PC-3 (cell line): ENCODE data around the gene ARL8A. TPM values are rescaled to one million over a fixed set of nuclear protein-coding genes. Genes with fewer than 3 reads are reported as not detected.

Source experiments
- ATAC-seq: fragments of 200-7000 bp; cut with Tn5 transposase; 2 replicates; pipeline ENCODE4 v1.9.1; 2020; ENCODE audit warnings: mild to moderate bottlenecking, moderate library complexity
- BruUV-seq: library from RNA; stranded (reverse); fragments of 400-500 nt; replicated peaks from 2 replicates; lab custom pipeline; 2021; lab: Mats Ljungman, UMichigan
- CTCF ChIA-PET: fragments of 300-600 bp; sonication (Branson Sonifier 250); formaldehyde crosslinking; loops from one replicate; lab custom pipeline; 2022; ENCODE audit warnings: antibody characterized with exemption; lab: Charles Lee
- POLR2A ChIA-PET: fragments of 300-600 bp; sonication (Branson Sonifier 250); formaldehyde crosslinking; loops from one replicate; lab custom pipeline; 2022; ENCODE audit warnings: antibody characterized with exemption; ENCODE audit not compliant: unreplicated experiment; lab: Charles Lee
- DNase-seq: peaks from one replicate; pipeline ENCODE4 v3.0.0-alpha.2; 2015
- H2AFZ ChIP-seq: fragments of 300-600 bp; sonication (generic); 2 replicates; pipeline ENCODE4 v1.6.0; 2016; ENCODE audit warnings: antibody characterized with exemption, low read length
- H3F3A ChIP-seq: fragments of 300-600 bp; sonication (generic); one replicate; pipeline ENCODE4 v1.6.0; 2017; ENCODE audit warnings: antibody characterized with exemption, low read length, control low read depth, mild to moderate bottlenecking; ENCODE audit not compliant: unreplicated experiment
- H3K27ac ChIP-seq: fragments of 300-600 bp; sonication (generic); 2 replicates; pipeline ENCODE4 v1.5.1; 2016; ENCODE audit warnings: mild to moderate bottlenecking, low read length
- H3K27me3 ChIP-seq: fragments of 300-600 bp; sonication (generic); 2 replicates; pipeline ENCODE4 v1.6.1; 2016; ENCODE audit warnings: low read length, mixed read lengths
- H3K36me3 ChIP-seq: fragments of 300-600 bp; sonication (generic); 2 replicates; pipeline ENCODE4 v1.6.1; 2016; ENCODE audit warnings: low read depth, mixed run types, low read length, mixed read lengths
- H3K4me1 ChIP-seq: fragments of 300-600 bp; sonication (generic); 2 replicates; pipeline ENCODE4 v1.5.1; 2016; ENCODE audit warnings: low read length; ENCODE audit not compliant: insufficient read depth
- H3K4me2 ChIP-seq: fragments of 300-600 bp; sonication (generic); 2 replicates; pipeline ENCODE4 v1.6.0; 2016; ENCODE audit warnings: low read length
- H3K4me3 ChIP-seq: fragments of 300-600 bp; sonication (generic); 2 replicates; pipeline ENCODE4 v1.5.1; 2016; ENCODE audit warnings: mild to moderate bottlenecking, low read length, mixed read lengths
- H3K79me2 ChIP-seq: fragments of 300-600 bp; sonication (generic); 2 replicates; pipeline ENCODE4 v1.6.1; 2017; ENCODE audit warnings: low read length, mixed read lengths
- H3K9ac ChIP-seq: fragments of 300-600 bp; sonication (generic); 2 replicates; pipeline ENCODE4 v1.6.0; 2016; ENCODE audit warnings: mild to moderate bottlenecking, low read length
- H3K9me2 ChIP-seq: fragments of 300-600 bp; sonication (generic); replicated peaks from 2 replicates; pipeline ENCODE4 v1.6.1; 2016; ENCODE audit warnings: mixed run types, low read length, mixed read lengths
- H3K9me3 ChIP-seq: fragments of 300-600 bp; sonication (generic); 2 replicates; pipeline ENCODE4 v1.6.1; 2016; ENCODE audit warnings: low read length, mixed read lengths
- H4K20me1 ChIP-seq: fragments of 300-600 bp; sonication (generic); 2 replicates; pipeline ENCODE4 v1.6.1; 2016; ENCODE audit warnings: low read length, mixed read lengths
- CTCF ChIP-seq: fragments of 300-600 bp; sonication (generic); conservative IDR thresholded peaks from 2 replicates; pipeline ENCODE4 v1.5.1; 2017; ENCODE audit warnings: antibody characterized with exemption, low read depth, mild to moderate bottlenecking, low read length
- EZH2 ChIP-seq: fragments of 300-600 bp; sonication (generic); IDR thresholded peaks from one replicate; pipeline ENCODE4 v1.6.1; 2017; ENCODE audit warnings: antibody characterized with exemption, mild to moderate bottlenecking, low read length; ENCODE audit not compliant: unreplicated experiment
- EZH2phosphoT487 ChIP-seq: fragments of 300-600 bp; sonication (generic); IDR thresholded peaks from 2 replicates; pipeline ENCODE4 v1.6.1; 2018; ENCODE audit warnings: mild to moderate bottlenecking, antibody characterized with exemption, low read length, borderline replicate concordance
- intact Hi-C: fragments of 100-400 bp; cut with micrococcal nuclease; formaldehyde crosslinking; loops from 2 replicates; pipeline ENCODE4 v1.9.0; 2023
- total RNA-seq: library from RNA; depleted of rRNA; stranded (reverse); fragments of >200 nt; gene quantifications from 2 replicates; pipeline ENCODE4 v1.2.3, GENCODE V29; 2014

ARL8A gene
- total RNA-seq, 1 experiment from 2014 or later, result 20.4 TPM

GRCh38 chr1:202184750-202185460 lies 40.4 kb upstream of the ARL8A start:
- Histone ChIP-seq H3K4me1 (no peaks in the 10 kb centered on the region), H3K27me3 (no peaks in the 10 kb centered on the region), H3K36me3 (no peaks in the 10 kb centered on the region), H3K79me2 (no peaks in the 10 kb centered on the region), H3K27ac (no peak overlapping the region), H3K9me3 (no peaks in the 10 kb centered on the region), H4K20me1 (no peaks in the 10 kb centered on the region), H2AFZ (0 out of 2 replicates have a peak overlapping the region, but pooled peaks have one; percentile 42), H3F3A (no peaks in the 10 kb centered on the region), H3K4me2 (peak overlapping the region; percentile 46), H3K9me2 (no peaks in the 10 kb centered on the region), H3K4me3 (no peak overlapping the region), H3K9ac (no peak overlapping the region)
- BruUV-seq, result no TSS peak
- TF ChIP-seq EZH2 (no peak), CTCF (peak; percentile 77)
- CTCF ChIA-PET, result interaction anchor here (0.5 kb wide), 1 partner anchor 535 kb away, joined by 3 read pairs; no protein-coding TSS in a partner anchor
- peak; percentile 81 for ATAC-seq
- peak; percentile 89 for DNase-seq
- intact Hi-C loops, result loop anchor here (2.0 kb wide), 1 partner anchor 52 kb away; no protein-coding TSS in a partner anchor
- POLR2A ChIA-PET, result no interaction called here

- DNase-seq (no peak), ATAC-seq (no peak)
- Histone ChIP-seq H3K27ac (no peak overlapping the region), H3K79me2 (no peaks in the 10 kb centered on the region), H3K9me3 (no peaks in the 10 kb centered on the region), H3K4me2 (no peak overlapping the region), H3F3A (no peaks in the 10 kb centered on the region), H3K9ac (no peak overlapping the region), H2AFZ (no peak overlapping the region), H4K20me1 (no peaks in the 10 kb centered on the region), H3K9me2 (no peaks in the 10 kb centered on the region), H3K4me3 (no peak overlapping the region), H3K36me3 (no peaks in the 10 kb centered on the region), H3K27me3 (no peaks in the 10 kb centered on the region), H3K4me1 (no peaks in the 10 kb centered on the region)
- intact Hi-C loops, result no loop called here
- CTCF ChIA-PET, result no interaction called here
- BruUV-seq, result no TSS peak
- TF ChIP-seq CTCF, result no peak
- TF ChIP-seq EZH2phosphoT487, result no peak
- no peak for TF ChIP-seq EZH2
- POLR2A ChIA-PET, result no interaction called here
Observed at GRCh38 chr1:202182040-202182877, 37.7 kb upstream of the ARL8A start.
